Stimulated activated CD4-positive, alpha-beta T cell treated with anti-CD3 and anti-CD28 coated beads, Interleukin-4, amount 100 ng/mL, for 48 hours (primary cell): ENCODE results near the gene SLC12A7.
"Not testable (repeated sequence)": the region's sequence is repeated elsewhere in the genome, so short reads cannot be mapped to it uniquely, and the experiment has no call there.

Experiments
- DNase-seq, 2 donors: peaks; one replicate each; pipeline ENCODE4 v3.0.0-alpha.2; 2020; ENCODE audit warnings: low read depth in 2 of 2

Gene SLC12A7

GRCh38 chr5:1111727-1112289, at the start of gene SLC12A7:
Gene SLC12A7 (minus strand): TSS chr5:1112063. CDS start chr5:1111991, 72 bp downstream.
- DNase-seq, result peak; percentile 61 to 62

GRCh38 chr5:1161108-1161832, 49.4 kb upstream of the SLC12A7 start:
- no peak for DNase-seq

DNA sequence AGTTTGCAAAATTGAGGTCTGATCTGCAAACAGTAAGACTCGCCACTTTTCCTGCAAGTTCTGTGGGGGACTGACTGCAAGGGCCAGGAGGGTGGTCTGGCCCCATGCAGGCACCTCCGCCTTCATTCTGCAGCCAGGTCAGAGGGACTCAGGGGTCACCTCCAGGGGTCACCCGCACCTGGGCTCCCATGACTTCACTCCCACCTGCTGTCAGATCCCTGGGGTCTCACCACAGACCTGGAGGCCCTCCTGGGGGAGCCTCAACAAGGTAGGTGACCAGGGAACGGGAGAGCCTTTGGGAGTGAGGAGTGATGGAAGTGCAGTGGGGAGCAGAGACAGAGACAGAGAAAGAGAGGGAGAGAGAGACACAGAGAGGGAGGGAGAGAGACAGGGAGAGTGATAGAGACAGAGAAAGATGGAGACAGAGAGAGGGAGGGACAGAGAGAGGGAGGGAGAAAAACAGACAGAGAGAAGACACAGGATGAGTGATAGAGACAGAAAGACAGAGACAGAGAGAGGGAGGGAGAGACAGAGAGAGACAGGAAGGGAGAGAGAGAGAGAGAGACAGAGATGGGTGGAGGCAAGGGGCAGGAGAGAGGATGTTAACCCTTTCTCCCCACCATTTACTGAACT, 48.0 kb upstream of the SLC12A7 start:
- DNase-seq, result no peak

GRCh38 chr5:1159341-1159675, 47.4 kb upstream of the SLC12A7 start:
- DNase-seq, result no peak

GRCh38 chr5:1158647-1159340, 46.9 kb upstream of the SLC12A7 start:
- no peak for DNase-seq

DNA sequence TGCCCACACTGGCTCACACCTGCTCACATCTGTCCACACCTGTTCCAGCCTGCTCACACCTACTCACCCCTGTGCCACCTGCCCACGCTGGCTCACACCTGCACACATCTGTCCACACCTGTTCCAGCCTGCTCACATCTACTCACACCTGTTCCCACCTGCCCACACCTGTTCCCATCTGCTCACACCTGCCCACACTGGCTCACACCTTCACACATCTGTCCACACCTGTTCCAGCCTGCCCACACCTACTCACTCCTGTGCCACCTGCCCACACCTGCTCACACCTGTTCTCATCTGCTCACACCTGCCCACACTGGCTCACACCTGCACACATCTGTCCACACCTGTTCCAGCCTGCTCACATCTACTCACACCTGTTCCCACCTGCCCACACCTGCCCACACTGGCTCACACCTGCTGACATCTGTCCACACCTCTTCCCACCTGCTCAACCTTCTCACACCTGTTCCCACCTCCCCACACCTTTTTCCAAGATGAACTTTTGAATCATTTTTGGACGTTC, 45.7 kb upstream of the SLC12A7 start:
- not testable (repeated sequence) for DNase-seq

DNA sequence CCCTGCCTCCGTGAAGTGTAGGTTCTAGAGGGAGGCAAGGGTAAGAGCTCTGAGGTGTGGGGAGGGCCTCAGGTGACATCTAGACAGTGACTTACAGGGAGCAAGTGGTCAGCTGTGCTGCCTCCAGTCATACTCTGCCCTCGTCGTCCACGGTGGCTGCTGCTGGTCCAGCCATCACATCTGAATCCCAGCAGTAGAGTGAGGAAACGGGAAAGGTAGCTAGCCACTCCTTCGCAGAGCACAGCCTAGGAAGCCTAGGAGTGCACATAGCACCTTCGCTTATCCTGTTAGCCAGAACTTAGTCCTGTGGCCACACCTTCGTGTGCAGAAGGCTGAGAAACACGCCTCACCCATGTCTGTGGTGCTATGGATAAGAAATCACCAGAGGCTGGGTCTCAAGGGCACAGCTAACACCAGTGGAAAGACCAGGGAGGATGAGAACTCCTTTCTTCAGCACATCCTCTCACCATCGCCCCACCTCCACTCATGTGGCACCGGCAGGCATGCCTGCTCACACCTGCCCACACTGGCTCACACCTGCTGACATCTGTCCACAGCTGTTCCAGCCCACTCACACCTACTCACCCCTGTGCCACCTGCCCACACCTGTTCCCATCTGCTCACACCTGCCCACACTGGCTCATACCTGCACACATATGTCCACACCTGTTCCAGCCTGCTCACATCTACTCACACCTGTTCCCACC, 45.0 kb upstream of the SLC12A7 start:
- no peak for DNase-seq

DNA sequence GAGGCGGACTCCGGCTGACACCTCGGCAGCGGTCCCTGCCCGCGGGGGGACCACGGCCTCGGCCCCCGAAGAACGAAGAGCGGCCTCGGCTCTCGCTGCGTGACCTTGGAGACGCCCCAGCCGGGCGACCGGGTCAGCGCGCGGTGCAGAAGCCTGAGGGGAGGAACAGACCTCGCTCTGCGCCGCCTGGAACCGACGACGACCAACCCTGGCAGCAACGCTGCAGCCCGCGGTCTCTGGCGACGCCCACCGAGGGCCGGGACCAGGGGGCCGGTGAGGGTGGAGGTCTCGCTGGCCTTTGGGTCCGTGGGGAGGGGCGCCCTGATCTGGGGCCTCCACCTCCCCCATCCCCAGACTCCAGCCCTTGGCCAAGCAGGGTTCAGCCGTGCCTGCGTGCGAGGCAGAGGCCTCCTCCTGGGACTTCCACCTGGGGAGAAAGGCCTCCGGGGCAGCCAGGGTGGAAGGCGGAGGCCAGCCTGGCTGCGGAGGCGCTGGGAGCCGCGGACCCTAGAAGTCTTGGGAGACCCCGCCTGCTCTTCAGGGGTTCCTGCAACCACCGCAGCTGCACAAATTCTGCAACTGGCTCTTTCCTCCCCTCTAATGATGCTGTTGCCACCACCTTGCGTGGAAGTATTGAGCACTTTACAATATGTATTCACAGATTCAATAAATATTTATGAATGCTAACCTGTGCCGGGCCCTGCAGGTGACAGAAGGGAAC, 44.3 kb upstream of the SLC12A7 start:
- no peak for DNase-seq

GRCh38 chr5:1155191-1156032, 43.5 kb upstream of the SLC12A7 start:
- no peak for DNase-seq

GRCh38 chr5:1153428-1153827, 41.6 kb upstream of the SLC12A7 start:
- no peak for DNase-seq

DNA sequence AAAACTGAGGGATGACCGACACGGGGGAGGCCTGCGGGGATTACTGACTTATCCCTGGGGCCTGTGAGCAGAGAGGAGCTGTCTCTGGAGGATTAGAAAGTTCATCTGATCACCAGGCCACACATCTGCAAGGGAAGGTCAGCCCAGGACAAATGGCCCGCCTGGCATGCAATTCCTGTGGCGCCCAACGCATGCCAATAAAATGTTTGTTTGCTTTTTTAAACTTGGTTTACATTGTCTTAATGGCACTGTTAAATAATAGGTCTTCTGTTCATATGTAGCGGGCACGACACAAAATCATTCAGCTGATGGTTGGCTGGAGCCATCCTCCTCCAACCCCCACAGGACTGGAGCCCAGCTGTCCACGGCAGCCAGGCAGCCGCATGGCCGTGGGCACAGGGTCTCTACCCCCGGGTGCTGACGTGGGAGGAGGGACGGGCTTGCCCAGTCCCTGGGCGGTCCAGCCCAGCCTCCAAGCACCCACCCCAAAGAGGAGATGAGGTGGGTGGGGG, 41.0 kb upstream of the SLC12A7 start:
- DNase-seq, result no peak

DNA sequence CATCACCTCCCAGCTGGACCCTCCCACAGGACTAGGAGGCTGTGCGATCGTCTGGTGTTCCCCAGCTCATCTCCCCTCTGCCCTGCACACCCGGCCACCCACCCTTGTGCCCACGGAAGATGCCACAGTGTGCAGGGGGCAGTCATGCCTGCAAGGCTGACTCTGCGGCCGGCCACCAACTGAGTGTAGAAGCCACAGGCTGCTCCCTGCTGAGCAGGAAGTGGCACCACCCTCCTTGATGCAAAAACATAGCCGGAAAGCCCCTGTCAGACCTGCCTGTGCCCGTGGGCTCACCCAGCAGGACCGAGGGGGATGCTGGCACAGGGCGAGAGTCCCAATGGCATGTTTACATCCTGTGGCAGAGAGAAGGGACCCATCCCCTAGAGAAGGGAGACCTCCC, 40.3 kb upstream of the SLC12A7 start:
- DNase-seq, result no peak

DNA sequence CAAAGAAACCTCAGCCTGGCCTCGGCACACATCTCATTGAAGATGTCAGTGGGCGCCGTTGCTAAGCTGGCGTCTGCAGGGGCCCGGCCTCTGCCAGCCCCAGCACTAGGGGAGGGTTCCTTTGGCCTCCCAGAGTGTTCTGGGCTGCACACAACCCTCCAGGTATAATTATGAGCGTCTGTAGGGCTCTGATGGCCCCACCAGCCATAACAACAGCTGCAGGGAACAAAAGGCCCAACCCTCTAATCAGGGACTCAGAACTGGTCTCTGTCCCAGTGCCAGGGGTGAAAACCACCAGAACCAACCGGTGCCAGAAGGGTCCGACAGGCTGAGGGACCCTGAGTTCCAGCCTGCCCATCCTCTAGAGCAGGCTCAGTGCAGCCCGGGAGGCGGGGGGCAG, 39.5 kb upstream of the SLC12A7 start:
- DNase-seq, result no peak

DNA sequence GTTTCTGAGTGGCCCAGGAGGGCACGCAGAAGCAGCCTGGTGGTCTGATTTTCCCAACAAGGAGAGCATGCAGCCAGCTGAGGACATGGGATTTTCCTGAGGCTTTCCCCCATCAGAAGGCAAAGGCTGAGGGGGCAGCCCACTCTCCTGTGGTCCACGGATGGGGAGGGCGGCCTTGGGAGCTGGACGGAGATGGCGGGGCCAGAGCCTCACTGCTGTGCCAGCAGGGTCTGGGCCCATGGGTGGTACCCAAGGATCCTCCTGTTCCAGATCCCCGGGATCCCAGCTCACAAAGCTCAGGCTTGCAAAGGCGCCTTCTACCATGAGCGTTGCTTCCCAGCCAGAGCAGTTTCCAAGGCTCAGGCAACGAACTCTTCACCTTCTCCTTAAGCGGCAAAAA, 39.0 kb upstream of the SLC12A7 start:
- no peak for DNase-seq

GRCh38 chr5:1144638-1145396, 33.0 kb upstream of the SLC12A7 start:
- DNase-seq, result no peak

DNA sequence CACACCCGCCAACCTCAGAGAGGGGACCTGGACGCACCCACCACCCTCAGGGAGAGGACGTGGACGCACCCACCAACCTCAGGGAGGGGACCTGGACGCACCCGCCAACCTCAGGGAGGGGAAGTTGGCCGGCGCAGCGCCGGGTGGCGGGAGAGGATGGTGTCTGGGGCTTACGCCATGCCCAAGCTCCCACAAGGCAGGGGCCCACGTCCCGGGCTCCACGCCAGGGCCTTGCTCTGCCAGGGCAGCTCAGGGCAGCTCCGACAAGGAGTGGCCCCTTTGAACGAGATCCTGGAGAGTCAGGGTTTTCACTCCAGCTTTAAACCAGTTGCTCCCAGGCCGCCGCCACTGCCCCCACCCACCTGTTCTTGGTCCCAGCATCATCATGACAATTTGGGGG, 32.2 kb upstream of the SLC12A7 start:
- no peak for DNase-seq

DNA sequence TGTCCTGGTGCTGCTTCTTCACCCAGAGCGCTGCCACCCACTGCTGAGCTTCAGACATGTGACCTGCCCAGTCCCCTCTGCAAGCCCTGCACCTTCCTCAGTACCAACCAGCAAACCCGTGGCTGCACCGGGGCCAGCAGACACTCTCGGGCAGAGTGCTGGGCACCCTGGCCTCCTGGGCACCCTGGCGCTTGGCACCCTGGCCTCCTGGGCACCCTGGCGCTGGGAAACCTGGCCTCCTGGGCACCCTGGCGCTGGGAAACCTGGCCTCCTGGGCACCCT, 31.7 kb upstream of the SLC12A7 start:
- DNase-seq, result no peak

DNA sequence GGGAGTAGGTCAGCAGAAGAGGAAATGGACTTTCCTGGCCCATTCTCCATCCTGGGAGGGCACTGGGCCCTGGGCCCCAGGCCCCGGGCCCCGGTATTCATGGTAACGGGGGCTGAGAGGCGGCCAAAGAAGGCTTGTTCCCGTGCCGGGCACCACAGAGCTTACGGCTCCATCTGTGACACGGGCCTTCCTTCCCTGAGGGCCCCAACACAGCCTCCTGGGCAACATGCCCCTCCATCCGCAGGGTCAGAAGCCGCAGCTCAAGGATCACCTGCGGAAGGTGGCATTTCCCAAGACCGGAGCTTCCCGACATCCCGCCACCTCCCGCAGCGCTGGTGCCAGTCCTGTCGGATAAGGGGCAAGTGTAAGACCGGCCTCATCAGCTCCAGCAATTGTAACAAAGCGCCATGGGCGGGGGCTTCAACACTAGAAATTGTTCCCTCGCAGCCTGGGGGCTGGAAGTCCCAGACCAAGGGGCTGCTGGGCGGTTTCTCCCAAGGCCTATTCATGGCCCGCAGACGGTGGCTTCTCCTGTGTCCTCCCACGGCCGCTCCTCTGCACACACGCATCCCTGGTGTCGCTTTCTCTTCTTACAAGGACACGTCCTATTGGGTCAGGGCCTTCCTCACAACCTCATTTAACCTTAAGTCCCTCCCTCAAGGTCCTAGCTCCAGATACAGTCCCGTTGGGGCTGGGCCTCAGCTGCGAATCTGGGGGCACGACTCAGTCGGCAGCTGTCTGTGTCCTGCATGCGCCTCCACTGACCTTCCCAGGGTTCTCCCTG, 31.2 kb upstream of the SLC12A7 start:
- no peak for DNase-seq

DNA sequence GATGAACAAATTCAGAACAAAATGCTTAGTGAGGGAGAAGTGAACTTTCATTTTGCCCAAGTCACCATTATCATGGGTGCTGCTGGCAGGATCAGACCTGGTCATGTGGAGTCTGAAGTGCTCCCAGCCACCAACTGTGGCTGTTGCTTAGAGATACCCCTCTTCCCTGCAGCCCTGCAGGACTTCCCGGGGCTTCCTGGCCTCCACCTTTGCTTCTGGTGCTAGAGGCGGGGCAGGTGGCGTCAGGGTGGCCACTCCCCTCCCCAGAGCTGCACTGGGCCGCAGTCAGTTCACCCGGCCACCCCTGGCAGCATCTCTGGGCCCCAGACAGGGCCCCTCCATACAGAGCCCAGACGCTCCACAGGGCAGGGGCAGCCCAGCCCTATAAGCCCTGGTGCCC, 30.0 kb upstream of the SLC12A7 start:
- no peak for DNase-seq
